GM18520 (cell line): ENCODE results near the gene HHLA2.

Experiments used
- ATAC-seq: cut with Tn5 transposase; IDR thresholded peaks from one replicate; pipeline ENCODE4 v1.9.1; 2021; ENCODE audit not compliant: unreplicated experiment

The HHLA2 gene

GRCh38 chr3:108298056-108298455, 1.7 kb downstream of the HHLA2 start:
- no peak for ATAC-seq

- ATAC-seq = no peak
These were observed 3.9 kb downstream of the HHLA2 start for GRCh38 chr3:108300103-108300849.

DNA sequence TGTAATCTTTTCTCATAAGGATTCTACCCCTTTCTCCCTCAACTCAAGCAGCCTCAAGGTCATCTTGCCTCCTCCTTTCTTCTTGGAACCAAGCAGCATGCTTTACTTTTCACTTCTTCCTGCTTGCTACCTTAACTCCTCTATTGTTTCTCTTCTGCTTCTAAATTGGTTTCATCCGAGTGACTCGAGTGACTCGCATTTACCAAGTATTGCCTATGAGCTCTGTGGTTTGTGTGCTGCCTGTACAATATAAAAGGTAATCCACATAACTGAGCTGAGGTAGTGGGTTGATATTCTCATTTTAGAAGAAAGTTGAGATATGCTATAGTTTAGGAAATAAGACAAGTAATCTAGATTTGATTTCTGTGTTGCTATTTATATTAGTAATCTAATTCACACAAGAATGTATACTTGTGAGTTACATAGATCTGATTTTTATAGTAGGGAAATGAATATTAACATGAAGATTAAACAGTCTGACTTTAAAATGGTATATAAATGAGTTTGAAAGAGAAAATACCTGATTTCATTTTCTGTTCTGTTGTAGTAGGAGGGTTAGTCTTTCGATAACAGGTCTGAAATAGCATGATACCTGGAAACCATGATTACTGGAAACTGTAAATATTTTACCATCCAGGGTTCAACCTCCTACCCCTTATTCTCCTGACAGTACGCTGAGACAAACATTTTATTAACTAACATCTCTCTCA, 5.5 kb downstream of the HHLA2 start:
- ATAC-seq = no peak

DNA sequence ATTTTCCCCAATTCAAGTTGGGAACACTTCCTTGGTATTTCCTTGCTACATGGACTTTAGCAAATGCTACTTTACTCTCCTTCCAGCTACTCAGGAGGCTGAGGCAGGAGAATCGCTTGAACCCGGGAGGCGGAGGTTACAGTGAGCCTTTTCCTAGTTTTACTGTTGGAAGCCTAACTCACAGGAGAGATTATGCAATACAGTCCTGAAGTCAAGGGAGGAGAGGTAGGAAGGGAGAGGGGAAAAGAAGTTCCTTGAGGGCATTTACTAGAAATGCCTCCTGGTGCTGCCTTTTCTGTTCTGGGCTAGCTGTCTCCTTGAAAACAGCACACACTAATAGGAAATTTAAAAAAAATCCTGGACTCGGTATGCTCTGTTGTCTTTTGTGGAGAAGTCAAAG, 6.2 kb downstream of the HHLA2 start:
- no peak for ATAC-seq

GRCh38 chr3:108305484-108306172, 9.3 kb downstream of the HHLA2 start:
- ATAC-seq = no peak

GRCh38 chr3:108311797-108312196, 15.4 kb downstream of the HHLA2 start:
- ATAC-seq = no peak

DNA sequence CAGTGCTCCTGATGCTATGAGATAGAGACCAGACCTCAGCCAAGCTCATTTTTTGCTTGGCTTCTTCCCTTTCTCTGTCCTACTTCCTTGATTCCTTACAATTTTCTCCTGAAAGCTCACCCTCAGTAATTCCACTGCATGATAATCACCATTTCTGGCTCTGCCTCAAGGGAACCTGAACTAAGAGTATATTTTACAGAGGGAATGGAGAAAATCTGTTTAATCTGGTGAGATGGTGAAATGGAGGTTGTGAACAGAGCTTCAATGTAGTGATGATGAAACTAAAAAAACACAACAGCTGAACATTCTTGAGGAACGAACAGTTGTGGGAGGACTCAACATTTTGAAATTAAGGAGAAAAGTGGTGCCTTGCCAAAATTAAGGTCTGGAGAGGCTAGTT, 16.3 kb downstream of the HHLA2 start:
- ATAC-seq = no peak

DNA sequence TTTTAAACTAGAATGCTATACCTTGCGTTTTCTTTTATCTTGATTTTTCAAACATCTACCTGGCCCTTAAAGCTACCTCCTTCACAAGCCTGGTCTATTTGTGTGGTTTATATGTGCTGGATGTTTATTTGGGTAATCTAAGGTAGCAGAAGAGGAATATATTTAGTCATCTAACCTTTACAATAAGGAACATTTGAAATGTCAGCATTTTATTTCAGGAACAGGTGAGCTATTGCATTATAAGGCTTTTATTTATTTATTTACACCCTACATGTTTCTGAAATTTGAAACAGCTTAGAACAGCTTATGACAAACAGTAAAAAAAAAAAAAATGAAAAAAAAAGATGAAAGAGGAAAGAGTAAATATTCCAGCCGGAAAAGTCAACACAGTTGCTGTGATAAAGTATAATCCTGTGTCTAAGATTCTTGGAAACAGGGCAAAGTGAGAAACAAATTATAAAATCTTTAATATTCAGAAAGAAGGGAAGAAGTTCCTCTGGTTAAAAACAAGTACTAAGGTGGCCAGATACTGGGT, 19.5 kb downstream of the HHLA2 start:
- ATAC-seq = no peak

- no peak for ATAC-seq
These were observed 23.2 kb downstream of the HHLA2 start for GRCh38 chr3:108319428-108320082.

DNA sequence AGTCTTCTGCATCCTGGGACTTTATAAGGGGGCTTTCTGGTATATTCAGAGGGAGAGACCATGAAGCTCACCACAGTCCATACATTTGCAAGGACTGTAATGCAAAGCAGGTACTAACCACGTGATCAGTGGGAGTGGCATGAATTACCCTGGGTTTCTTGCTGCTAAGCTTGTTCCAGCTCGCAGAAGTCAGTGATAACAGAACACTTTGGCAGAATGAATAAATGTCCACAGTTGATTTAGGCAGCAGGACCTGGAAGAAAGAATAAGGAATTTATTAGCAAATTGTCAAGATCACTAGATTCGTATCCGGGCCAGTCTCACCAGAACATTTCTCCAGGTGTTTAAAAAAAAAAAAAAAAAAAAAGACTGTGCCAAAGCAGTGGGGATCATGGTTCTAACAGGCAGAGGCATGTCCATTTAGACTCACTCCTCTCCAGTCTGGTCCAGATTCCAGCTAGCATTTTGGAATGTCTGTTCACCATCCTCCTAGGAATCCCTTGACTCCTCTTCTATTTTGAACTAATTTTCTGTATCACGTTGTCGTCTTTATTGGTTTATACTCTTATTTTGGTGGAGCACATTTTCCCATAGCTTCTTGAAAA, 24.5 kb downstream of the HHLA2 start:
- no peak for ATAC-seq

DNA sequence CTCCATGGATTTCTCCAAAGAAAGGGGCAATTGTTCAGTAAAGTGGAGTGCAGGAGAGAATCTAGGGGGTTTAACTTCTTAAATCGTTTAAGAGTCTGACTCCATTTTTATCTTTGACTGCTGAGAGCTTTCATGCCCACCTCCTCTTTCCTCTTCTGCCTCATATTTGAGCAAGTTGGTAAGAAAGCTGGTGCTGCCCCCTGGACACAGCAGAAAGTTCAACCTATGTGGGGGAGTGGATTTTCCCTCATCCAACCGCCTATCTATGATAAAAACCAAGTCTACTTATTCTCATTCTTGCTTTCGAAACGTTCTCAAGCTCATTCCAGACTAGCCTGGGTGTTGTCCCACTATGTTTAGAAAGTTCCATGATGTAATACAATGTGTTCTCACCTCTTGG, 26.0 kb downstream of the HHLA2 start:
- ATAC-seq = no peak

GRCh38 chr3:108324177-108324576, 27.8 kb downstream of the HHLA2 start:
- no peak for ATAC-seq

GRCh38 chr3:108327168-108327567, 30.8 kb downstream of the HHLA2 start:
- ATAC-seq = no peak

- no peak for ATAC-seq
These were observed 32.6 kb downstream of the HHLA2 start for GRCh38 chr3:108328821-108329486.

DNA sequence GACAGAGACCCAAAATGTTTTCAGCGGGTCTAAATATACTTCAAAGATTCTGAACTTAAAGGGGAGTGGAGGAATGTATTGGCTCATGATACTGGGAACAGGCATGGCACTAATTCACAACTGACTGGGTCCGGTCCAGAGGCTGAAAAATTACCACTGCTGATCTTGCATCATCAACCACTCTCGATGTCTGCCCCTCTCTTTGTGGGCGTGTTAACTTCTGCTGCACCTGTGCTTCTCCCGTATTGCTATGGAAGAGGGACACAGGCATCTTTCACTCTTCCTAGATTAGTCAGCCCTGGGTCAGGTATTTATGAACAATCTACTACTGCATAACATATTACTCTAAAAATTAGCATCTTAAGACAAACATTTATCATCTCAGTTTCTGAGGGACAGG, 33.2 kb downstream of the HHLA2 start:
- ATAC-seq = no peak

GRCh38 chr3:108329947-108330346, 33.6 kb downstream of the HHLA2 start:
- no peak for ATAC-seq

DNA sequence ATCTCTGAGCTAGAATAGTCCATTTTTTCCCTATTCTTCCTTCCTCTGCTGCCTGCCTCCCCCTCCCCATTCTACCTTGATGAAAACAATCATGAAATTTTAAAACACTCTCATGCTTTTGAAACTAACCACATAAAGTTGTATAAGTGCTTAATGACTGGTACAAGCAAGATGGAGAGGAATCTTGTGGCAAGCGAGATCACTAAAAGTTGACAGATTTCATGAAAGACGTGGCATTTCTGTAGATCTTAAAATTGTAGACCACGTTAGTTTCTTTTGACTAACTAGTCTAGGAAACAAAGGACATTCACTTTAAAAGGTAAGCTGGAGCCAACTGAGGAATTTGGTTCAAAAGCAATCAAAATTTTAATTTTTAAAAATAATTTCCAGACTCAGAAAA, 35.4 kb downstream of the HHLA2 start:
- ATAC-seq = no peak

DNA sequence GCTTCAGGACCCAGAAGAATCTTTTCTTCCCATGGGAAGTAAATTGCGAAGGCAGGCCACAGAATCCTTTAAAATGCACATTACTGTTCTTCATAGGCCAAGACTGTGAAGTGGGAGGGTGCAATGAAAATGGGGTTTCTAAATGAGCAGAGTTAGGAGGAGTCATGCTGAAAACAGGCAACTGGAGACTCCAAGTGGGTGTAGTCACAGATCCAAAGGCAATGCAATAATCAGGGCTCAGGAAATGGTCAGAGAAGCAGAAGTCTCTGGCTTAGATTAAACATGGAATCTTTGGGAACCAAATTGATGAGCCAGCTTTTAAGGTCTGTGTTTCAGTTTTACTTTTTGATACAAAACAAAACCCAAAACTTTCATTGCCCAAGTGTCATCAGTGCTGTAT, 37.6 kb downstream of the HHLA2 start:
- no peak for ATAC-seq

- no peak for ATAC-seq
These were observed 38.4 kb downstream of the HHLA2 start for GRCh38 chr3:108334701-108335100.

- no peak for ATAC-seq
These were observed 42.7 kb downstream of the HHLA2 start for GRCh38 chr3:108338901-108339545.
